ENCODE data around the gene RERE. TPM values are rescaled to one million over a fixed set of nuclear protein-coding genes. Genes with fewer than 3 reads are reported as not detected.

The RERE gene
- polyA plus RNA-seq, 6 donors from 2014 or later = 10.7 to 50.1 (median 22.3) TPM

- no peaks in the 10 kb centered on the region for H3K27me3 Mint-ChIP-seq
- peak overlapping the region in 1 of 8 donors; percentile 53 for H3K4me3 Mint-ChIP-seq
- DNase-seq (no peak), ATAC-seq (ENCODE audit: low read depth in 2 of 2) (peak in 1 of 2 donors; percentile 45)
- peaks cover 21 to 38% (median 34%) of the 10 kb centered on the region in 3 donors for H3K4me1 Mint-ChIP-seq
- peaks cover 17 to 27% of the 10 kb centered on the region in 2 donors for H3K36me3 Mint-ChIP-seq
- H3K9me3 Mint-ChIP-seq = peaks cover 0 to 8% (median 4%) of the 10 kb centered on the region in 7 donors
- peak overlapping the region in 5 of 6 donors; percentile 2 to 92 (median 89) for H3K27ac Mint-ChIP-seq
Measured at GRCh38 chr1:8539683-8540082, 277.8 kb downstream of the RERE start.

DNA sequence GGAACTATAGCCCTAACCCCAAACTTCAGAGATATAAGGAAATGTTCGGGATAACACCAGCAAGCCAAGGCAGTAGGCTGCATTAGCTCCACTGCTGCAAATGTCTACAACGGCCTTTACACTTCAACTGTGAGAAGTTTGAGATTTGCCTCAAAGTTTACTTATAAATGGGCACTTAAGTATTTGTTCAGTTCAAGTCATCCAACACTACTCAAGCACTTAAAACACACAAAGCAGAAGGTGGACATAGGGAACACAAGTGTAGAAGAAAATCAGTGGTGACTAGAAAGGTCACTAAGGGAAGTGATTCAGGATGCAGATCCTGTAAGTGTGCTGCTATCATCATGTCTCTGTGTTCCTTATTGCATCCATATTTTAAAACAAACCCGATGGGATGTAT lies 278.9 kb downstream of the RERE start:
- H3K27me3 Mint-ChIP-seq = no peaks in the 10 kb centered on the region
- ATAC-seq (ENCODE audit: low read depth in 2 of 2) = no peak
- no peaks in the 10 kb centered on the region for H3K9me3 Mint-ChIP-seq
- peaks cover 7 to 19% of the 10 kb centered on the region in 2 donors for H3K36me3 Mint-ChIP-seq
- DNase-seq = no peak
- peaks cover 28 to 47% (median 46%) of the 10 kb centered on the region in 3 donors for H3K4me1 Mint-ChIP-seq
- H3K4me3 Mint-ChIP-seq = peak overlapping the region in 1 of 8 donors; percentile 35
- peak overlapping the region in 3 of 6 donors; percentile 38 to 81 (median 64) for H3K27ac Mint-ChIP-seq

- H3K4me1 Mint-ChIP-seq = peaks cover 34 to 52% (median 51%) of the 10 kb centered on the region in 3 donors
- peak overlapping the region in 1 of 8 donors; percentile 35 for H3K4me3 Mint-ChIP-seq
- H3K36me3 Mint-ChIP-seq = peaks cover 7 to 19% of the 10 kb centered on the region in 2 donors
- no peaks in the 10 kb centered on the region for H3K9me3 Mint-ChIP-seq
- no peak for ATAC-seq (ENCODE audit: low read depth in 2 of 2)
- no peak overlapping the region for H3K27ac Mint-ChIP-seq
- H3K27me3 Mint-ChIP-seq = no peaks in the 10 kb centered on the region
- no peak for DNase-seq
Measured at GRCh38 chr1:8537991-8538390, 279.4 kb downstream of the RERE start.

- Mint-ChIP-seq H3K27ac (peak overlapping the region in 3 of 6 donors; percentile 8 to 82 (median 30)), H3K9me3 (no peaks in the 10 kb centered on the region), H3K4me1 (peaks cover 38 to 59% (median 57%) of the 10 kb centered on the region in 3 donors), H3K36me3 (peaks cover 7 to 19% of the 10 kb centered on the region in 2 donors), H3K27me3 (no peaks in the 10 kb centered on the region), H3K4me3 (no peak overlapping the region)
- ATAC-seq (ENCODE audit: low read depth in 2 of 2) (no peak), DNase-seq (no peak)
Measured at GRCh38 chr1:8536515-8536914, 280.9 kb downstream of the RERE start.

- DNase-seq (peak; percentile 15), ATAC-seq (ENCODE audit: low read depth in 2 of 2) (peak; percentile 27 to 44)
- Mint-ChIP-seq H3K27me3 (no peaks in the 10 kb centered on the region), H3K4me1 (peaks cover 41 to 62% (median 49%) of the 10 kb centered on the region in 3 donors), H3K4me3 (peak overlapping the region; percentile 67 to 86 (median 74)), H3K36me3 (peaks cover 7 to 8% of the 10 kb centered on the region in 2 donors), H3K9me3 (no peaks in the 10 kb centered on the region), H3K27ac (peak overlapping the region; percentile 81 to 98 (median 93))
Measured at GRCh38 chr1:8533907-8534306, 283.5 kb downstream of the RERE start.

DNA sequence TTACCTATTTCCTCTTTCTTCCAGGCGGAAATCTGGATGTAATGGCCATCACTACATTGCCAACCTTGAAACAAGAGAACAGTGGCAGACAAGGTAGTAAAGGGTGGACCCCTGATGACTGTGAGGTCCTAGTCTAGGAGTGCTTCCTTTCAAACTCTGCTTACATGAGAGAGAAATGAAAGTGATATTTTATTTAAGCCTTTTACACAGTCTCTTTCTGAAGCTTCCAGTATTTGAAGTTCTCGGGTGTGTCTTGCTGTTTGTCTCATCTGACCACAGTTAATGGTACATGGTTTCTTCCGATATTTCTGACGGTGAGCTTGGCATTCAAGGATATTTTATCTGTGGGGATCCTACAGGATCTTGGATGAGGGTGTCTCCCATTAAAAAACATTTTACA lies 284.3 kb downstream of the RERE start:
- Mint-ChIP-seq H3K4me3 (peak overlapping the region; percentile 67 to 86 (median 74)), H3K36me3 (peaks cover 7 to 8% of the 10 kb centered on the region in 2 donors), H3K4me1 (peaks cover 39 to 62% (median 49%) of the 10 kb centered on the region in 3 donors), H3K9me3 (no peaks in the 10 kb centered on the region), H3K27ac (peak overlapping the region; percentile 81 to 98 (median 93)), H3K27me3 (no peaks in the 10 kb centered on the region)
- ATAC-seq (ENCODE audit: low read depth in 2 of 2) (peak; percentile 78 to 79), DNase-seq (peak; percentile 23)

GRCh38 chr1:8529901-8530300 lies 287.5 kb downstream of the RERE start:
- H3K4me1 Mint-ChIP-seq = peaks cover 41 to 63% (median 51%) of the 10 kb centered on the region in 3 donors
- no peaks in the 10 kb centered on the region for H3K27me3 Mint-ChIP-seq
- DNase-seq = no peak
- no peak overlapping the region for H3K4me3 Mint-ChIP-seq
- no peaks in the 10 kb centered on the region for H3K36me3 Mint-ChIP-seq
- peak overlapping the region; percentile 53 to 94 (median 71) for H3K27ac Mint-ChIP-seq
- ATAC-seq (ENCODE audit: low read depth in 2 of 2) = no peak
- H3K9me3 Mint-ChIP-seq = no peaks in the 10 kb centered on the region

GRCh38 chr1:8527941-8528340 lies 289.5 kb downstream of the RERE start:
- DNase-seq = no peak
- H3K27ac Mint-ChIP-seq = peak overlapping the region in 3 of 6 donors; percentile 88 to 96 (median 96)
- H3K9me3 Mint-ChIP-seq = no peaks in the 10 kb centered on the region
- H3K4me3 Mint-ChIP-seq = peak overlapping the region in 1 of 8 donors; percentile 9
- no peaks in the 10 kb centered on the region for H3K27me3 Mint-ChIP-seq
- H3K36me3 Mint-ChIP-seq = peaks cover 5 to 8% of the 10 kb centered on the region in 2 donors
- no peak for ATAC-seq (ENCODE audit: low read depth in 2 of 2)
- H3K4me1 Mint-ChIP-seq = peaks cover 44 to 53% (median 44%) of the 10 kb centered on the region in 3 donors

DNA sequence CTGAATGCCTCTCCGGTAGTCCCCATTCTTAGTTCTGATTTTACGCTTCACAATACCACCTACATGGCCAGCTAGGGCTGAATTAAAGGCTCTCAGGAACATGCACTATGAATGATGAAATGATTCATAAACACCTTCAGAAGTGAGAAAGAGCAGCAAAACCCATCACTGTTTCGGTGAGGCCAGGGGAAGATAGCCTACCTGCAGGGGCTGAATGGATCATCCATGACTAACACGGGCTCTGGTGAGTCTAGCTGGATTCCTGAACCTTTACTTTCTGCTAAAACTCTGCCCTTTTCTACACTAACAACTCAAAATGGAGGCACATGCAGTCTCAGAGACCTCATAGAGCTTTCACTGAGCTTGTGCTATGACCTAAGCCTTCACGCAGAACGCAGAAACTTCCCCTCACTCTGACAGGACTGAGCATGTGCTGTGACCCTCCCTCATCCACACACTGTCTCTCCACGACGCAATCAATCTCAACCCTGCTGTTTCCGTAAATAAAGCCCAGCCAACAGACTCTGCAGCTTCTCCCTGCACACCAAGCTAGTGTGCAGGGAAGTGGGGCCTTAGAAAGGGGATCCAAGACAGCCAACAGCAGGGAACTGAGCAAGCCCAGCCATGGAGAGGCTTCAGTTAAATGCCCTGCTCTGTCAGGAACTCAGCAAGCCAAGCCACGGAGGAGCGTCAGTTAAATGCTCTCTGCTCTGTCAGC lies 291.7 kb downstream of the RERE start:
- ATAC-seq (ENCODE audit: low read depth in 2 of 2) (peak; percentile 96 to 97), DNase-seq (peak; percentile 80)
- Mint-ChIP-seq H3K27me3 (no peaks in the 10 kb centered on the region), H3K4me3 (no peak overlapping the region), H3K9me3 (no peaks in the 10 kb centered on the region), H3K36me3 (peaks cover 11 to 15% of the 10 kb centered on the region in 2 donors), H3K27ac (no peak overlapping the region), H3K4me1 (peaks cover 33 to 56% (median 44%) of the 10 kb centered on the region in 3 donors)

GRCh38 chr1:8525216-8525557 lies 292.3 kb downstream of the RERE start:
- Mint-ChIP-seq H3K27ac (no peak overlapping the region), H3K36me3 (peaks cover 11 to 15% of the 10 kb centered on the region in 2 donors), H3K4me3 (no peak overlapping the region), H3K9me3 (no peaks in the 10 kb centered on the region), H3K4me1 (peaks cover 32 to 60% (median 45%) of the 10 kb centered on the region in 3 donors), H3K27me3 (no peaks in the 10 kb centered on the region)
- DNase-seq (no peak), ATAC-seq (ENCODE audit: low read depth in 2 of 2) (peak; percentile 5 to 14)

DNA sequence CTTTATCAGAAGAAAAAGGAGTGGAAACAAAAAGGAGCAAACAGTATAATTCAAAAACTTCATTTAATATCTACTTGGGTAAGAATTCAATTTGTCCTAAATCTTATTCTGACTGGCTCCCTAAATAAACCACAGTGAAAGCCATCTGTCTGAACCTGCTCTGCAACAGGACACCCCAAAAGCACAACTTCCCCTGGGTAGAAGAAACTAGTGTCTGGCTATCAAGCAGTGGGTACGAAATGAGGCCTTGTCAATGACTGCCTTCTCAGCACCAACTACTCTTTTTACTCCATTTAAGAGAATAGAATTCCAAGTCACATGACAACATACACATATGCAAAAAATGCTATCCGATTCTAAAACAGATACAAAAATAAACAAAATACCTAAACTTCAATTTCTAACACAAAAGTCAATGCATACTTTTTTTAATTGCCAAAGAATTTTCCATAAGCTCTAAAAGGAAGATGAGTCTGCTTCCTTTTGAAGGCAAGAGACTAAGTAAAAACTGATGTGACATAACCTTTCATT lies 292.7 kb downstream of the RERE start:
- Mint-ChIP-seq H3K4me3 (no peak overlapping the region), H3K9me3 (no peaks in the 10 kb centered on the region), H3K36me3 (peaks cover 11 to 15% of the 10 kb centered on the region in 2 donors), H3K27ac (no peak overlapping the region), H3K27me3 (no peaks in the 10 kb centered on the region), H3K4me1 (peaks cover 32 to 58% (median 40%) of the 10 kb centered on the region in 3 donors)
- DNase-seq (no peak), ATAC-seq (ENCODE audit: low read depth in 2 of 2) (no peak)

GRCh38 chr1:8523666-8524206 lies 293.7 kb downstream of the RERE start:
- H3K27me3 Mint-ChIP-seq = no peaks in the 10 kb centered on the region

DNA sequence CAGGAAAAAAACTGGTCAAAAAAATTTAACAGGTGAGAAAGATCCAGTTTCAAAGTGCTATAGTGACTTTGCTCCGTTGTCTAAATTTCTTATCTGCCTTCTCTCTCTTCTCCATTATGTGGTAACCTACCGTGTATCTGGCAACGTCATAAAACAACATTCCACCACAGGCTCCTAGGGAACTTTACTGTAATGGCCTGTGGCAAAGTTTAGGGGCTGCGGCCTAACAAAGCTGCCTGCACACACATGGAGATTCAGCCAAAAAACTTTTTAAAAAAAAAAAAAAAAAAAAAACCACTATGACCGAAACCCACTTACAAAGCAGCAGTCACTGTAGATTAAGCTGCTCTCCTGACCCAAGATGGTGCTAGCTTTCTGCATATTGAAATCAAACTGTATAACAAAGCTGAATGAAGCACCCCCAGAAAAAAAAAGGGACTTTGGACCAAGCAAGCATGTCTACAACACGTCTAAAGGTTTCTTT lies 296.9 kb downstream of the RERE start:
- H3K9me3 Mint-ChIP-seq = no peaks in the 10 kb centered on the region
- ATAC-seq (ENCODE audit: low read depth in 2 of 2) (no peak), DNase-seq (no peak)
- peak overlapping the region in 1 of 8 donors; percentile 2 for H3K4me3 Mint-ChIP-seq
- H3K4me1 Mint-ChIP-seq = peaks cover 48 to 68% (median 55%) of the 10 kb centered on the region in 3 donors
- H3K27me3 Mint-ChIP-seq = no peaks in the 10 kb centered on the region
- peaks cover 21 to 23% of the 10 kb centered on the region in 2 donors for H3K36me3 Mint-ChIP-seq
- H3K27ac Mint-ChIP-seq = peak overlapping the region in 4 of 6 donors; percentile 59 to 86 (median 82)

More at GRCh38 chr1:8523666-8524206, 293.7 kb downstream of the RERE start:
- Mint-ChIP-seq H3K4me3 (no peak overlapping the region), H3K4me1 (peaks cover 30 to 55% (median 38%) of the 10 kb centered on the region in 3 donors), H3K36me3 (peaks cover 11 to 15% of the 10 kb centered on the region in 2 donors), H3K9me3 (no peaks in the 10 kb centered on the region), H3K27ac (no peak overlapping the region)
- no peak for ATAC-seq (ENCODE audit: low read depth in 2 of 2)
- DNase-seq = no peak

All from naive B cell (primary cell).